Epidermal melanocyte (primary cell): ENCODE data around the gene DEPDC5.

Experiments used
- DNase-seq: peaks from one replicate; pipeline ENCODE4 v3.0.0; 2011; ENCODE audit warnings: low spot score; ENCODE audit not compliant: insufficient read length

Gene DEPDC5

GRCh38 chr22:31848411-31848810 is 94.6 kb downstream of the DEPDC5 start:
- no peak for DNase-seq

GRCh38 chr22:31850135-31850534 is 96.3 kb downstream of the DEPDC5 start:
- no peak for DNase-seq

GRCh38 chr22:31852691-31853421 is 99.0 kb downstream of the DEPDC5 start:
- no peak for DNase-seq

- DNase-seq = no peak
Observed at GRCh38 chr22:31853736-31854495, 100.1 kb downstream of the DEPDC5 start.

- no peak for DNase-seq
Observed at GRCh38 chr22:31857247-31857646, 103.4 kb downstream of the DEPDC5 start.

GRCh38 chr22:31861226-31861840 is 107.5 kb downstream of the DEPDC5 start:
- DNase-seq = no peak

- no peak for DNase-seq
Observed at GRCh38 chr22:31866918-31867317, 113.1 kb downstream of the DEPDC5 start.

GRCh38 chr22:31867386-31868153 is 113.8 kb downstream of the DEPDC5 start:
- no peak for DNase-seq

- no peak for DNase-seq
Observed at GRCh38 chr22:31869739-31870138, 115.9 kb downstream of the DEPDC5 start.

- peak; percentile 56 for DNase-seq
Observed at GRCh38 chr22:31870890-31871289, 117.1 kb downstream of the DEPDC5 start.

- no peak for DNase-seq
Observed at GRCh38 chr22:31871480-31871879, 117.7 kb downstream of the DEPDC5 start.

GRCh38 chr22:31872209-31872608 is 118.4 kb downstream of the DEPDC5 start:
- no peak for DNase-seq

GRCh38 chr22:31874821-31875220 is 121.0 kb downstream of the DEPDC5 start:
- DNase-seq = no peak

GRCh38 chr22:31876156-31876920 is 122.5 kb downstream of the DEPDC5 start:
- no peak for DNase-seq

- DNase-seq = no peak
Observed at GRCh38 chr22:31879585-31879984, 125.8 kb downstream of the DEPDC5 start.

- no peak for DNase-seq
Observed at GRCh38 chr22:31881200-31881599, 127.4 kb downstream of the DEPDC5 start.

- no peak for DNase-seq
Observed at GRCh38 chr22:31881865-31882264, 128.0 kb downstream of the DEPDC5 start.

GRCh38 chr22:31882971-31883370 is 129.2 kb downstream of the DEPDC5 start:
- no peak for DNase-seq

GRCh38 chr22:31883989-31884388 is 130.2 kb downstream of the DEPDC5 start:
- DNase-seq = no peak

GRCh38 chr22:31891366-31892079 is 137.7 kb downstream of the DEPDC5 start:
- no peak for DNase-seq
